ENCODE measurements around the gene STK36. TPM values are rescaled to one million over a fixed set of nuclear protein-coding genes. Genes with fewer than 3 reads are reported as not detected.

Gene STK36
- total RNA-seq, 1 donor = 2.0 TPM

- no peaks in the 10 kb centered on the region for H3K27me3 ChIP-seq (ENCODE audit: insufficient read depth, low read length)
- H3K9me3 ChIP-seq (ENCODE audit: low read depth, low read length) = peaks cover 12% of the 10 kb centered on the region
- no peak overlapping the region for H3K4me3 ChIP-seq (ENCODE audit: low read length)
- H3K4me1 ChIP-seq (ENCODE audit: insufficient read depth, low read length) = peaks cover 21% of the 10 kb centered on the region
Measured at GRCh38 chr2:218722419-218722818, 50.5 kb downstream of the STK36 start.

GRCh38 chr2:218722876-218723785 is 51.2 kb downstream of the STK36 start:
- H3K9me3 ChIP-seq (ENCODE audit: low read depth, low read length) = peaks cover 12% of the 10 kb centered on the region
- H3K4me3 ChIP-seq (ENCODE audit: low read length) = no peak overlapping the region
- H3K4me1 ChIP-seq (ENCODE audit: insufficient read depth, low read length) = peaks cover 14% of the 10 kb centered on the region
- H3K27me3 ChIP-seq (ENCODE audit: insufficient read depth, low read length) = no peaks in the 10 kb centered on the region

GRCh38 chr2:218726004-218726574 is 54.2 kb downstream of the STK36 start:
- peaks cover 17% of the 10 kb centered on the region for H3K4me1 ChIP-seq (ENCODE audit: insufficient read depth, low read length)
- H3K27me3 ChIP-seq (ENCODE audit: insufficient read depth, low read length) = no peaks in the 10 kb centered on the region
- peaks cover 12% of the 10 kb centered on the region for H3K9me3 ChIP-seq (ENCODE audit: low read depth, low read length)
- H3K4me3 ChIP-seq (ENCODE audit: low read length) = no peak overlapping the region

- Histone ChIP-seq H3K4me1 (ENCODE audit: insufficient read depth, low read length) (peaks cover 29% of the 10 kb centered on the region), H3K4me3 (ENCODE audit: low read length) (no peak overlapping the region), H3K27me3 (ENCODE audit: insufficient read depth, low read length) (no peaks in the 10 kb centered on the region)
Measured at GRCh38 chr2:218727502-218728165, 55.7 kb downstream of the STK36 start.

GRCh38 chr2:218729640-218730039 is 57.8 kb downstream of the STK36 start:
- Histone ChIP-seq H3K9me3 (ENCODE audit: low read depth, low read length) (peaks cover 12% of the 10 kb centered on the region), H3K4me1 (ENCODE audit: insufficient read depth, low read length) (peaks cover 41% of the 10 kb centered on the region), H3K4me3 (ENCODE audit: low read length) (no peak overlapping the region), H3K27me3 (ENCODE audit: insufficient read depth, low read length) (no peaks in the 10 kb centered on the region)

More at GRCh38 chr2:218727502-218728165, 55.7 kb downstream of the STK36 start:
- peaks cover 12% of the 10 kb centered on the region for H3K9me3 ChIP-seq (ENCODE audit: low read depth, low read length)

GRCh38 chr2:218732052-218732760 is 60.3 kb downstream of the STK36 start:
- H3K9me3 ChIP-seq (ENCODE audit: low read depth, low read length) = no peaks in the 10 kb centered on the region
- no peak overlapping the region for H3K4me3 ChIP-seq (ENCODE audit: low read length)
- no peaks in the 10 kb centered on the region for H3K27me3 ChIP-seq (ENCODE audit: insufficient read depth, low read length)
- H3K4me1 ChIP-seq (ENCODE audit: insufficient read depth, low read length) = peaks cover 59% of the 10 kb centered on the region

- Histone ChIP-seq H3K4me3 (ENCODE audit: low read length) (no peak overlapping the region), H3K4me1 (ENCODE audit: insufficient read depth, low read length) (peaks cover 59% of the 10 kb centered on the region), H3K9me3 (ENCODE audit: low read depth, low read length) (no peaks in the 10 kb centered on the region), H3K27me3 (ENCODE audit: insufficient read depth, low read length) (no peaks in the 10 kb centered on the region)
Measured at GRCh38 chr2:218732761-218733158, 60.9 kb downstream of the STK36 start.

- Histone ChIP-seq H3K4me3 (ENCODE audit: low read length) (no peak overlapping the region), H3K9me3 (ENCODE audit: low read depth, low read length) (no peaks in the 10 kb centered on the region), H3K27me3 (ENCODE audit: insufficient read depth, low read length) (no peaks in the 10 kb centered on the region), H3K4me1 (ENCODE audit: insufficient read depth, low read length) (peaks cover 59% of the 10 kb centered on the region)
Measured at GRCh38 chr2:218733171-218734021, 61.5 kb downstream of the STK36 start.

- Histone ChIP-seq H3K4me3 (ENCODE audit: low read length) (no peak overlapping the region), H3K4me1 (ENCODE audit: insufficient read depth, low read length) (peaks cover 59% of the 10 kb centered on the region), H3K27me3 (ENCODE audit: insufficient read depth, low read length) (no peaks in the 10 kb centered on the region), H3K9me3 (ENCODE audit: low read depth, low read length) (no peaks in the 10 kb centered on the region)
Measured at GRCh38 chr2:218734190-218734975, 62.5 kb downstream of the STK36 start.

GRCh38 chr2:218736531-218736930 is 64.6 kb downstream of the STK36 start:
- Histone ChIP-seq H3K27me3 (ENCODE audit: insufficient read depth, low read length) (no peaks in the 10 kb centered on the region), H3K4me3 (ENCODE audit: low read length) (no peak overlapping the region), H3K9me3 (ENCODE audit: low read depth, low read length) (no peaks in the 10 kb centered on the region), H3K4me1 (ENCODE audit: insufficient read depth, low read length) (peaks cover 48% of the 10 kb centered on the region)

GRCh38 chr2:218743068-218743467 is 71.2 kb downstream of the STK36 start:
- H3K4me1 ChIP-seq (ENCODE audit: insufficient read depth, low read length) = peaks cover 52% of the 10 kb centered on the region
- H3K9me3 ChIP-seq (ENCODE audit: low read depth, low read length) = no peaks in the 10 kb centered on the region
- H3K27me3 ChIP-seq (ENCODE audit: insufficient read depth, low read length) = no peaks in the 10 kb centered on the region
- no peak overlapping the region for H3K4me3 ChIP-seq (ENCODE audit: low read length)

- H3K9me3 ChIP-seq (ENCODE audit: low read depth, low read length) = no peaks in the 10 kb centered on the region
- no peaks in the 10 kb centered on the region for H3K27me3 ChIP-seq (ENCODE audit: insufficient read depth, low read length)
- H3K4me3 ChIP-seq (ENCODE audit: low read length) = no peak overlapping the region
- H3K4me1 ChIP-seq (ENCODE audit: insufficient read depth, low read length) = peaks cover 63% of the 10 kb centered on the region
Measured at GRCh38 chr2:218744615-218745014, 72.7 kb downstream of the STK36 start.

- H3K4me1 ChIP-seq (ENCODE audit: insufficient read depth, low read length) = peaks cover 63% of the 10 kb centered on the region
- H3K9me3 ChIP-seq (ENCODE audit: low read depth, low read length) = no peaks in the 10 kb centered on the region
- no peak overlapping the region for H3K4me3 ChIP-seq (ENCODE audit: low read length)
- H3K27me3 ChIP-seq (ENCODE audit: insufficient read depth, low read length) = no peaks in the 10 kb centered on the region
Measured at GRCh38 chr2:218745160-218745558, 73.3 kb downstream of the STK36 start.
